HL-60 (cell line): ENCODE measurements around the gene NPW.

Source experiments
- DNase-seq, 2 experiments: peaks; one replicate each; pipeline ENCODE4 v3.0.0-alpha.2; 2010 to 2020; ENCODE audit warnings: low read depth in 1 of 2, low spot score in 1 of 2
- H3K27ac ChIP-seq: fragments of 250-450 bp; sonication (Bioruptor Pico); replicated peaks from 2 replicates; pipeline ENCODE4 v1.5.1; 2020; ENCODE audit warnings: mild to moderate bottlenecking, moderate library complexity
- H3K27me3 ChIP-seq: fragments of 250-450 bp; sonication (Bioruptor Pico); 2 replicates; pipeline ENCODE4 v1.5.1; 2021; ENCODE audit warnings: mild to moderate bottlenecking, moderate library complexity; ENCODE audit not compliant: insufficient read depth, poor library complexity, severe bottlenecking
- H3K4me3 ChIP-seq: replicated peaks from 2 replicates; pipeline ENCODE4 v1.5.1; 2011; ENCODE audit warnings: mild to moderate bottlenecking, control low read depth, low read length; ENCODE audit not compliant: insufficient read depth
- CTCF ChIP-seq: IDR thresholded peaks from one replicate; pipeline ENCODE4 v1.5.1; 2011; ENCODE audit warnings: low read length, control low read depth, inconsistent platforms; ENCODE audit not compliant: insufficient read depth
- GABPA ChIP-seq: IDR thresholded peaks from 2 replicates; pipeline ENCODE4 v1.6.1; 2012; ENCODE audit warnings: low read depth
- POLR2AphosphoS5 ChIP-seq: IDR thresholded peaks from 2 replicates; pipeline ENCODE4 v1.6.1; 2012; ENCODE audit warnings: low read depth
- REST ChIP-seq: IDR thresholded peaks from 2 replicates; pipeline ENCODE4 v1.6.1; 2012; ENCODE audit warnings: low read depth; ENCODE audit not compliant: insufficient replicate concordance
- SPI1 ChIP-seq: IDR thresholded peaks from 2 replicates; pipeline ENCODE4 v1.6.1; 2012; ENCODE audit warnings: low read depth, mild to moderate bottlenecking, borderline replicate concordance

NPW gene

GRCh38 chr16:2002406-2003230 lies 17.0 kb upstream of the NPW start:
- Histone ChIP-seq H3K27ac (no peak overlapping the region), H3K27me3 (no peaks in the 10 kb centered on the region), H3K4me3 (no peak overlapping the region)
- TF ChIP-seq GABPA, result no peak
- TF ChIP-seq SPI1, result no peak
- TF ChIP-seq POLR2AphosphoS5, result 0 out of 2 replicates have a peak, but pooled peaks have one; percentile 12
- no peak for TF ChIP-seq CTCF
- TF ChIP-seq REST, result no peak
- DNase-seq, result no peak

- Histone ChIP-seq H3K4me3 (no peak overlapping the region), H3K27me3 (no peaks in the 10 kb centered on the region), H3K27ac (no peak overlapping the region)
- TF ChIP-seq REST (no peak), SPI1 (no peak), GABPA (no peak), CTCF (no peak), POLR2AphosphoS5 (no peak)
- DNase-seq, result no peak
Observed at GRCh38 chr16:2003231-2003826, 16.3 kb upstream of the NPW start.

GRCh38 chr16:2003827-2004641 lies 15.6 kb upstream of the NPW start:
- peak; percentile 82 to 93 for DNase-seq
- TF ChIP-seq CTCF (peak; percentile 93), POLR2AphosphoS5 (no peak)
- no peaks in the 10 kb centered on the region for H3K27me3 ChIP-seq
- no peak overlapping the region for H3K27ac ChIP-seq
- H3K4me3 ChIP-seq, result no peak overlapping the region
